GM19025 (cell line): Measurements from ENCODE around the gene UGT1A10.
"Not testable (repeated sequence)": the region's sequence is repeated elsewhere in the genome, so short reads cannot be mapped to it uniquely, and the experiment has no call there.

ENCODE experiments used
- ATAC-seq: cut with Tn5 transposase; IDR thresholded peaks from one replicate; pipeline ENCODE4 v1.9.1; 2021; ENCODE audit warnings: mild to moderate bottlenecking, low read depth, moderate library complexity; ENCODE audit not compliant: unreplicated experiment

Gene UGT1A10

DNA sequence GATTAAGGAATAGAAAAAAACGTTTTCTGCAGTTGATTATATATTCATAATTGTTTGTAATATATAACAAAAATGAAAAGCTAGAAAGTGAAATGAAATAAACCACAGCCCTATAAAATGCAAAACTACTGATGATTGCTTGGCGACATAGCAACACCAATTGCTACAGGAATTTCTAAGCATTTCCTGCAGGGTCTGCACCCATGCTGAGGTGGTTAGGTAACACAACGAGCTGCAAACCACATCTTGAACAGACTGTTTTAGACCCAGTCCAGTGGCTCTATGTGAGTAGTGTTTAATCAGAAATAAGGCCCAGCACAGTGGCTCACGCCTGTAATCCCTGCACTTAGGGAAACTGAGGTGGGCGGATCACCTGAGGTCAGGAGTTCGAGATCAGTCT, 18.3 kb downstream of the UGT1A10 start:
- no peak for ATAC-seq

DNA sequence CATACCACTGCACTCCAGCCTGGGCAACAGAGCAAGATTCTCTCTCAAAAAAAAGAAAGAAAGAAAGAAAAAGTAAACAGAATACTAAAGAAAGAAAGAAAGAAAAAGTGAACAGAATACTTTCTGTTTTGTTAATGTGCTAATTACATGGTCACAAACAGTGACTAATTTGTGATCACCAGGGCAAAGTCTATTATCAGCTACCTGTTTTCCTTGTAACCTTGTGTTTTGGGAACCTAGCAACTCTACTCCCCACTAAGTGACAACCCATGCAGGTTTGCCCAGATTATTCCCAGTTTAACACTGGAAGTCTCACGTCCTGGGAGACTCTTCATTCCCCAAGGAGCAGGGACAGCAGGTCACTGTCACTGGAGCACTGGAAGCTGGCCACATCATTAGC, 18.8 kb downstream of the UGT1A10 start:
- ATAC-seq: no peak

DNA sequence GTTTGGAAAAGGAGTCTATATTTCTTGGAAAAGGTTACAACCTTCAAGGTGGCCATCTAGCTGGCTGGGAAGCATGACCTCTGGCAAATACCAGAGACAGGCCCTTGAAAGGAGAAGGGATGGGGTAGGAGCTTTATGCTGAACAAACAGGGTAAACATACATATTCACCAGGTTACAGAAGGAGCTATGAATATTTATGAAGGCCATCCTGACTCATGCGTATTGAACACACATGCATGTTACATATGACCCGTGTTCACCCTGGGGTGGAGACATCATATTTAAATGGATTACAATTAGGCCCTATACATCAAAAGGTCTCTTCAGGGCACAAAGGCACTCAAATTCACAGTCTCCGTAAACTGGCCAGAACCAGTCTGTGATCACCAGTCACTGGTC, 19.7 kb downstream of the UGT1A10 start:
- ATAC-seq: not testable (repeated sequence)

DNA sequence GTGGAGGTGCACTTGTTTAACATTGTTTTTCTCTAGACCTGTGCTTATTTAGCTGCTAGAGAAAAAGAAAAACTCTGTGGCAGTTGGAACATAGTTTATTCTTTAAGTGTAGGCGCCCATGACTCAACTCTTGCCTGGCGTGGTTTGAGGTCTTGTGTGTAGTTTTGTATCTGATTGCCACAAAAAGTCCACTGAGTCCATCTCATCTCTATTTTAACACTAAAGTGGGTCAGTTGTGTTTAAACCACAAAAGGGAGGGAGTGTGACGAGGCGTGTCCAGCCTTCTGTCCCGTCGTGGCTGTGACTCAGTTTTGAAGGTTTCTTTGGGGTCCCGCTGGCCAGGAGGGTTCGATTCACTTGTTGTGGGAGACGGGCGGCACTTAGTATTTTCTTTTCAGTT, 20.2 kb downstream of the UGT1A10 start:
- ATAC-seq: no peak

DNA sequence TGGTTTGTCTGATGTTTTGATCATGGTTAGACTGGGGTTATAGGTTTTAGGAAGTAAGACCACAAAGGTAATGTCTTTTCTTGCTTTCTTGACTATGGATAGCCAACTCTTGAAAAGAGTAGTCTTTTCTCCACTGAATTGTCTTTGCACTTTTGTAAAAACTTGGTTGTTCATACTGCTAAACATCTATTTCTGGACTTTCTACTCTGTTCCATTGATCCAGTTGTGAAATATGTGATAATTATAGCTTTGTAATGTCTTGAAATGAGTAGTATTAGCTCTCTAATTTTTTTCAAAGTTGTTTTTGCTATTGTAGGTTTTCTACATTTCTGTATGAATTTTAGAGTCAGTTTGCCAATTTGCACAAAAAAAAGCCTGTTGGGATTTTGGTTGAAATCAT, 22.4 kb downstream of the UGT1A10 start:
- no peak for ATAC-seq

DNA sequence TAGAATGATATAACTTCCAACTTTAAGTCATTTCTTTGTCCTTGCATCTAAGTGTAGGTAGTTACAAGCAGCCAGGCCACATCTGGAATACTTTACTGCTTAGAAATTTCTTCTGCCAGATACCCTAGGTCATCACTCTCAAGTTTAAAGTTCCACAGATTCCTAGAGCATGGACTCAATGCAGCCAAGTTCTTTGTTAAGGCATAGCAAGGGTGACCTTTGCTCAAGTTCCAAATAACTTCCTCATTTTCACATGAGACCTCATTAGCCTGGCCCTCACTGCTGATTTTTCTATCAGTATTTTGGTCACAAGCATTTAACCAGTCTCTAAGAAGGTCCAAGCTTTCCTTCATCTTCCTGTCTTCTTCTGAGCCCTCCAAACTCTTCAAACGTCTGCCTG, 27.7 kb downstream of the UGT1A10 start:
- ATAC-seq: no peak

DNA sequence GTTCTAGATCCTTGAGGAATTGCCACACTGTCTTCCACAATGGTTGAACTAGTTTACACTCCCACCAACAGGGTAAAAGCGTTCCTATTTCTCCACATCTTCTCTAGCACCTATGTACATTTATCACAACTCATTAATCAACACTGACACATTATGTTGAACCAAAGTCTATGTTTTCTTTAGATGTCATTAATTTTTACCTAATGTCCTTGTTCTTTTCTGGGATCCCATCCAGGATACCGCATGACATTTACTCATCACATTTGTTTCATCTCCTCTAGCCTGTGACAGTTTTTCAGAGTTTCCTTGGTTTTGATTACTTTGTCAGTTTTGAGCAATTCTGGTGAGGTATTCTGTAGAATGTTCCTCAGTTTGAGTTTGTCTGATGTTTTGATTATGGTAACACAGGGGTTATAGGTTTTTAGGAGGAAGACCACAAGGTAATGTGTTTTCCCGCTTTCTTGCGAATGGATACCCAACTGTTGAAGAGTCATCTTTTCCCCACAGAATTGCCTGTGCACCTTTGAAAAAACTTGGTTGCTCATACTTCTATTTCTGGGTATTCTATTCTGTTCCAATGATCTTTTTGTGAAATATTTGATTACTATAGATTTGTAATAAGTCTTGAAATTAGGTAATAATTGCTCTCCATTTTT, 32.5 kb downstream of the UGT1A10 start:
- ATAC-seq: no peak

DNA sequence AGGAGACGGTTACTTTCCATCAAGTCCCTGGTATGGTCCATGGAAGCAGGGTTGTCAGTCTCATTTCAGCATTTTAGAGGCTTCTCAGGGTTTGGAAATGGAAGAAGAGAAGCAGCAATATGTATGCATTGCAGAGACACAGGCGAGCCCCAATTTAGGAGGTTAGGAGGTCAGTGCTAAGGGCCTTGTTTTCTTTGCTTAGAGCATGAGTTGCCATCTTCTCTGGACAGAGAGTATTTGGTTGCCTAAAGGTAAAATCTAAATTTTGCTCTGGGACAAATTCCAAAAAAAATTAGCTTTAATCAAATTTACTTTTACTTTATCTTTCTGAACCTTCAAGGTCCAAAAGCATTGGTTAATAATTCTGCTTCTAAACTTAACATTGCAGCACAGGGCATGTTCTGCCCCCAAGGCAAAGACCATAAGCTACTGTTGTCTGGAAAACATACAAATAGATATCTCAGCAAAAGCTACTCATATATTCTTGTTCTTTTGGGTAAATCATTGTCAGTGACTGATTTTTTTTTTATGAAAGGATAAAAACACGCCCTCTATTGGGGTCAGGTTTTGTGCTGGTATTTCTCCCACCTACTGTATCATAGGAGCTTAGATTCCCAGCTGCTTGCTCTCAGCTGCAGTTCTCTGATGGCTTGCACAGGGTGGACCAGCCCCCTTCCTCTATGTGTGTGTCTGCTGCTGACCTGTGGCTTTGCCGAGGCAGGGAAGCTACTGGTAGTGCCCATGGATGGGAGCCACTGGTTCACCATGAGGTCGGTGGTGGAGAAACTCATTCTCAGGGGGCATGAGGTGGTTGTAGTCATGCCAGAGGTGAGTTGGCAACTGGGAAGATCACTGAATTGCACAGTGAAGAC, 35.3 kb downstream of the UGT1A10 start, which contains the start of gene UGT1A9:
UGT1A9 (plus strand) TSS at position 609 of the 872 bp plus-strand sequence; CDS start at position 646, 37 bp downstream.
- ATAC-seq: no peak

DNA sequence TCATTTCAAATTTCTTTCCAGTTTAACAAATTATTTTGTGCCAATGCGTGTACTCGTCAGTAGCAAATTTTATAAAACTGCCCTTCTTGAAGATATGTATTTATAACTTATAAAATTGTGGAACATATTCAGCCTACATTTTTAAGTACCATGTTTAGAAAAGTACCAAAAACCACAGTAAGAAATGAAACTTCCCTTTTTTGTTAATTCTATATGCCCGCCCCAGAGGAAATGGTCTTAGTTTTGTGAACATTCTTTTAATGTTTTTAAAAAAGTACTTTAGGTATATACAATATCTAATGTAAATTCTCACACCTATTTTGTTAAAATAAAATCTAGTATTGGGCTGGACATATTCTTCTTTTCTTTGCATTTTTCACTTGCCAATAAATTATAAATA, 36.6 kb downstream of the UGT1A10 start:
- no peak for ATAC-seq

DNA sequence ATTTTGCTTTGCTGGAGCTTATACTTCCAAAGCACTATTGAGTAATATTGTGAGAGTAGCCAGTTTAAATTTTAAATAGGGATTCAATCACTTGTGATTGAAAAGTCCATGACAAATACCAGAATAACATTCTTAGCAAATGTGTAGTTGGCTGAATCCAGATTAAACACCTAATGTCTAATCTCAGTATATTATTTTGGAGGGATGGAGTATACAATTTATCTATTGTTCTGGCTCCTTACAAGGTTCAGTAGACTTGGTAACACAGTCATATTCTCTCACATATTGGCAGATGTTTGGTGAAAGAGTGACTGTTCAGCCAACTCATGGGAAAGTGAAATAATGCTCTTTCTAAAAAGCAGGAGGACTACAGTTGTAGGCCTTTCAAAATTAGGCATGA, 37.6 kb downstream of the UGT1A10 start:
- ATAC-seq: no peak

DNA sequence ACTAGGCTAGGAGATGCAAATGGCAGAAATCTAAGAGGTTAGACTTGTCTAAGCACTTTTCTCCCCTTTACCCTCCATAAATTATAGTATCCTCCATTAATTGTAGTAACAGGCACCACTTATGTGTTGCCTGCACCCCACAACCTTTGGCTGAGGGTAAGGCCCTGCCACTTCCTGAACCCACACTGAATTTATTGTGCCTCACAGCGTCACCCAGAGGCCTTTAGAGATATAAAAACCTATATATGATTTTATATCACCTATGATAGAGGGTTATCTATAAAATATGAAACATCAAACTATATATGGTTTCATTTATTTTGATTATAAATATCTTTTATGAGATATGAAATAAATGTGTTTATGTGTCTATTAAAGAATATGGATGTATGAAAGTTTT, 38.1 kb downstream of the UGT1A10 start:
- ATAC-seq: no peak

DNA sequence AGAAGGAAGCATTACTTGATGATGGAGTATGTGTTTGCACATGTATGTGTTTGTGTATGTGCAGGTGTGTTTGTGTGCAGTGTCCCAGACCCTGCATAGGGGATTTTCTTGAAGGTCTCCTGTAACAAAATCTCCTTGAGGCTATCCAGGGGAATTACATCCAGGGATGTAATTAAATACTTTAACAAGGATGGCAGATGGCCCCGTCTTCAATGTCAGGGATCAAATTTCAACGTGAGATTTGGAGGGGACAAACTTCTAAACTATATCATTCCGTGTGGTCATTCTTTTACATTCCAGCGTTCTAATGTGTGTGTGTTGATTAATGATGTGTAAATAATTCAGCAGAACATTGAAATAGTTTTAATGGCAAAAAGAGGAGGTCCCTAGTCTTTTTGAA, 38.7 kb downstream of the UGT1A10 start:
- ATAC-seq: no peak

DNA sequence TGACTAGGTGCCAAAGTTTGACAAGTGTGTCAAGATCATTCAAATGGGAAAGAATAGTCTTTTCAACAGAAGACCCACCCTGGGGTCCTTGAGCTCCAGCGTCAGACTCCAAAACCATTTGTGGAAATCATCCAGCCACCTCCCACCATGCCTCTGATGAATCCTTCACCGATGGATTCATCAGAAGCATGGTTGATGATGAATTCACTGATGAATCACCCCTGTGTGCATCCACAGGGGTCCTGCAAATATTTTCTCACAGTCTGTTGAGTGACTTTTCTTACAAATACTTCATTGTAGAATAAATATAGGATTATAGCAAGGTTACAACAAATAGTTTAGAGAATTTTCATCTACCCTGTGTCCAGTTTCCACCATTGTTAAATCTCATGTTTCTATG, 39.8 kb downstream of the UGT1A10 start:
- no peak for ATAC-seq

DNA sequence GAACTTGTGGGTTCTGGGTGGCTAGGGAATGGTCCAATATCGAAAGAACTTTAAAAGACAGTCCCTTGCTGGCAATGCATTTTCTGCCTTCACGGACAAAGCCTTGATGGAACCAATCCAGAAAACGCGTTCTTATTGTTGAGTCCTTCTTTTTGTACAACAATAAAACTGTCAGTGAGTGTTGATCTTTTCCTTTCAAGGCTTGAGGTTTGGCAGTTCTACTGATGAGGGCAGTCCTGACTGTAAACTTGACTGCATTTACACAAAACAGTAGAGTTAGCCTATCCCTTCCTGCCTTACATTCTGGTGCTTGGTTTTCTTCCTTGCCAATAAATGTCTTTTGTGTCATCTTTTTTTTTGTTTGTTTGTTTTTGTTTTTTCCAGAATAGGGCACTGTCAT, 42.9 kb downstream of the UGT1A10 start:
- ATAC-seq: no peak

DNA sequence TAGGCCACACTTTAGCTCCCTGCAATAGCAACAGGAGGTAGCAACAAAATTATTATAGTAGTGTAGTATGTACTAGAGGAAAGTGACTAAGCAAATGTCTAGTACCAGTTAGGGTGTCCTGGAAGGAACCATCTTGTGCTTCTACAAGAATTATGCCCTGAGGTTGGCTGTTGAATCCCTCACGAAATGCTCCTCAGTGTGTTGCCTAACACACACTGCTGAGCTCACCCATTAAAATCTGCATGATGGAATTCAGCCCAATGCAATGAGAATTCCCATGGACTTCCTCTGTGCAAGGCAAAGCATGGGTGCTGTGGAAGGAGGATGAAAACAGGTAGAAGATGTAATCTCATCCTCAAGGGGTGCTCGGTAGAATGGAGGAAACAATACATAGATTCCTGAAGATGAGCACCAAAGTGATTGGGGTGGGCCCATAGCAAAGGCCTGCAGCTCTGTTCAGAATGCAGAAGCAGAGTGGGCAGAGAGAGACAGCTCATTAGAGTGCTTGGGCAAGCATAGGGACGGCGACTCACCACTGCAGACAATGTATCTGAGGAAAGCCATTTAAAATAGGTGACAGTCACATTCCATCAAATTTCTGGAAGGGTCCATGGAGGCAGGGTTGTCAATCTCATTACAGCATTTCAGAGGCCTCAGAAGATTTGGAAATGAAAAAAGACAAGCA, 44.3 kb downstream of the UGT1A10 start:
- no peak for ATAC-seq

DNA sequence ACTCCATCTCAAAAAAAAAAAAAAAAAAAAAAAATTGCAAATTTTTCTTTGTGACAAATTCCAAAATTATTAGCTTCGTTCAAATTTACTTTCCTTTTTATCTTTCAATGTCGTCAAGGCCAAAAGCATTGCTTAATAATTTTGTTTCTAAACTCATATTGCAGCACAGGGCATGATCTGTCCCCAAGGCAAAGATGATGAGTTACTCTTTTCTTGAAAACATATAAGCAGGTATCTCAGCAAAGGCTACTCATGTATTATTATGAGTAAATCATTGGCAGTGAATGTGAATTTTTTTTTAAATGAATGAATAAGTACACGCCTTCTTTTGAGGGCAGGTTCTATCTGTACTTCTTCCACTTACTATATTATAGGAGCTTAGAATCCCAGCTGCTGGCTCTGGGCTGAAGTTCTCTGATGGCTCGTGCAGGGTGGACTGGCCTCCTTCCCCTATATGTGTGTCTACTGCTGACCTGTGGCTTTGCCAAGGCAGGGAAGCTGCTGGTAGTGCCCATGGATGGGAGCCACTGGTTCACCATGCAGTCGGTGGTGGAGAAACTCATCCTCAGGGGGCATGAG, 45.4 kb downstream of the UGT1A10 start, which contains the start of gene UGT1A7:
UGT1A7 (plus strand) TSS at position 381 of the 579 bp plus-strand sequence; CDS start at position 418, 37 bp downstream.
- ATAC-seq: no peak

DNA sequence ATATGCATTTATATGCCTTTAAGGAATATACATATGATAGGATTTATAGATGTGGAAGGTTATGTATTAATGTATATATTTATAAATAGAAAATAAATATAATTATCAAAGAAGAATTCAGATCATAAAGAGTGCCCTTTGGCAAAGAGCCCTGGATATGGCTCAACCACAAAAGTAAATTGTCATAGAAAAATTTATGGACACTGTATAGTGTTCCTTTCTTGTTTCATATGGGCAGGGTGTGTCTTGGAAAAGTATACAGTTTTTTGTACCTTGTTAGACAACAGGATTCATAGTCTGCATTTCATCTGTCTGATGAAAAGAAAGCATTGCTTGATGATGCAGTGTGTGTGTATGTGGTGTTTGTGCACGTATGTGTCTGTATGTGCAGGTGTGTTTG, 48.4 kb downstream of the UGT1A10 start:
- ATAC-seq: no peak

DNA sequence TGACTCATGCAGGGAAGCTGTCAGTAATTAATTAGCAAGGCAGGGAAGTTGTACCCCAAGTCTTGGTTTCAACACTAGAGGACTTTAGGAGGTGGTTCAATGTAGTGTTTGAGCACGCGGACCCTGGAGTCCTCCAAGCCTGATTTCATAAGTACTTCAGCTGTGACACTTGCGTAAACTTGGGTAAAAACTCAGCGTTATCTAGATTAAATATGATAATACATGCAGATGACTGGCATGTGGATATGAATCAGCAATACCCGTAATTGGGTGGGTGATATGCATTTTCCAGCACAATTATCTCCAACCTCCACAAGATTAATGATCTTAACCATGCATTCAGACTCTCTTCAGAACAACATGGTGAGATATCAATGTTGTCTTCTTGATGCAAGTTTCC, 50.7 kb downstream of the UGT1A10 start:
- ATAC-seq: no peak

DNA sequence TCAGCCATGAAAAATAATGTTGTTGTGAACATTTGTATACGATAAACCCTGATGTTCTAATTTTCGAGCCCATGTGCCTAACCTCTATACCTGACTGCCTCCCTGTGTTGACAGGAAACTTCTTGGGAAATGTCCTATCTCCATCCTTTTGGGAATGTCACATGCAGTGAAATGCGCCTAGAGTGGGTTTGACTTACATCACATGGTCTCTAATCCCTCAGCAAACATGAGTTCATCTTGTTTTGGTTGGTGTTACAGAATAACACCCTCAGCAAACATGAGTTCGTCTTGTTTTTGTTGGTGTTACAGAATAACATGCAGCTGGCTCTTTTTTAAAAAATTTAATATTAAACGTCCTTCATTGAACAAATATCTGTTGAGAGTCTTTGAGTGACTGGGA, 52.1 kb downstream of the UGT1A10 start:
- ATAC-seq: no peak

DNA sequence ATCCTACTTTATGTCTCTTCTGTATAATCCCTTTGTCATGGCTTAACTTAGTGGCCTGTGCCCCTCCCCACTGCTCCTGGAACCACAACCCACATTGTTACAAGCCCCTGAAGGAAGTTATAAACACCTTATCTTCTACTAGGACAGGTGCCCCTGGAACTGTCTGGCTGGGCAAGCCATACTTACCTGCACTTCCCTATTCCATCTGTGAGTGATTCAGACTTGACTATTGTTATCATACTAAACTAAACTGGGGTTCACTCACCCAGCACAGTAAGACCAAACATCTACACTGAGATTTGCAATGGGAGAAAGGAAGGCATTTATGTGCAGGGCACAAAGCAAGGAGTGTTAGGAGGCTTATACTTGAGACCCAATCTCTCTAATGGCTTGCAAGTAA, 52.8 kb downstream of the UGT1A10 start:
- ATAC-seq: no peak

DNA sequence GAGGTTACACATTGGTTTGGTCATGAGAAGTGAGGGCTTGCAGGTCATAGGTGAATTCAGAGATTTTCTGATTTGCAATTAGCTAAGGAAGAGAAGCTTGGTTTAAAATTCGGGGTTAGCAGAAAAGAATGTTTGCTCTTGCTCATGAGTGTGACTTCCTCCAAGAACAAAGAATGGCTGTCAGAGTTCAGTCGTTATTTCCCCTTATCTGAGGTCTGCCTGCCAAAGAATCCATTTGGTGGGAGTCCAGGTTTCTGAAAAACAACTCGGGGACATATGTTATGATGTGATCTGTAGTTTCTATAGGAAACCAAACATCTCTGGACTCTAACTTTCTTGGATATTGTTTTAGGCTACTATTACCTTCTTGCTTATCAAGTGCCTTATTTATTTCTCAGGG, 53.3 kb downstream of the UGT1A10 start:
- no peak for ATAC-seq
